H9 (cell line): Measurements from ENCODE around the gene BDH1. TPM values are rescaled to one million over a fixed set of nuclear protein-coding genes. Genes with fewer than 3 reads are reported as not detected.

Experiments
- DNase-seq: peaks from one replicate; pipeline ENCODE4 v3.0.0-alpha.2; 2017
- H2AFZ ChIP-seq: one replicate; pipeline ENCODE4 v1.6.1; 2013; ENCODE audit warnings: mild to moderate bottlenecking, low read length, control low read depth, moderate library complexity
- H2AK5ac ChIP-seq: 2 replicates; pipeline ENCODE4 v1.6.1; 2013; ENCODE audit warnings: low read length, control low read depth, mixed read lengths; ENCODE audit not compliant: insufficient read length
- H2BK120ac ChIP-seq: one replicate; pipeline ENCODE4 v1.6.1; 2013; ENCODE audit warnings: low read depth, mild to moderate bottlenecking, low read length, control low read depth, inconsistent platforms; ENCODE audit not compliant: poor library complexity, severe bottlenecking
- H2BK12ac ChIP-seq: 2 replicates; pipeline ENCODE4 v1.6.1; 2013; ENCODE audit warnings: low read length, control low read depth, mixed read lengths, low read depth; ENCODE audit not compliant: insufficient read length
- H2BK15ac ChIP-seq: 2 replicates; pipeline ENCODE4 v1.6.1; 2013; ENCODE audit warnings: low read depth, low read length, control low read depth
- H2BK20ac ChIP-seq: one replicate; pipeline ENCODE4 v1.6.1; 2013; ENCODE audit warnings: low read depth, mild to moderate bottlenecking, low read length, control low read depth, inconsistent platforms; ENCODE audit not compliant: poor library complexity, severe bottlenecking
- H2BK5ac ChIP-seq: 2 replicates; pipeline ENCODE4 v1.6.1; 2013; ENCODE audit warnings: low read length, control low read depth, mixed read lengths; ENCODE audit not compliant: insufficient read length
- H3K14ac ChIP-seq: 2 replicates; pipeline ENCODE4 v1.6.1; 2013; ENCODE audit warnings: low read length, control low read depth; ENCODE audit not compliant: insufficient read depth
- H3K18ac ChIP-seq: 2 replicates; pipeline ENCODE4 v1.6.1; 2013; ENCODE audit warnings: low read depth, mild to moderate bottlenecking, mixed read lengths, low read length, control low read depth; ENCODE audit not compliant: insufficient read length
- H3K23ac ChIP-seq: 2 replicates; pipeline ENCODE4 v1.6.1; 2013; ENCODE audit warnings: low read length, control low read depth, mixed read lengths, low read depth; ENCODE audit not compliant: insufficient read length
- H3K23me2 ChIP-seq: 2 replicates; pipeline ENCODE4 v1.6.1; 2013; ENCODE audit warnings: low read depth, mild to moderate bottlenecking, mixed read lengths, low read length, control low read depth; ENCODE audit not compliant: insufficient read length, poor library complexity, severe bottlenecking
- H3K27ac ChIP-seq: 2 replicates; pipeline ENCODE4 v1.5.1; 2013; ENCODE audit warnings: low read length, control low read depth, mixed read lengths, low read depth; ENCODE audit not compliant: insufficient read length
- H3K27me3 ChIP-seq: 2 replicates; pipeline ENCODE4 v1.6.1; 2013; ENCODE audit warnings: low read length, control low read depth, inconsistent platforms; ENCODE audit not compliant: insufficient read depth
- H3K4ac ChIP-seq: 2 replicates; pipeline ENCODE4 v1.6.1; 2013; ENCODE audit warnings: low read depth, mild to moderate bottlenecking, control low read depth, inconsistent platforms, low read length, moderate library complexity
- H3K4me1 ChIP-seq: 2 replicates; pipeline ENCODE4 v1.6.1; 2013; ENCODE audit warnings: low read length, control low read depth, inconsistent platforms; ENCODE audit not compliant: insufficient read depth
- H3K4me2 ChIP-seq: 2 replicates; pipeline ENCODE4 v1.6.1; 2013; ENCODE audit warnings: low read length, control low read depth, mixed read lengths; ENCODE audit not compliant: insufficient read length, insufficient read depth
- H3K56ac ChIP-seq: 2 replicates; pipeline ENCODE4 v1.6.1; 2013; ENCODE audit warnings: low read depth, mild to moderate bottlenecking, mixed read lengths, low read length, control low read depth; ENCODE audit not compliant: insufficient read length
- H3K79me1 ChIP-seq: 2 replicates; pipeline ENCODE4 v1.6.1; 2013; ENCODE audit warnings: low read depth, mild to moderate bottlenecking, moderate library complexity, low read length, control low read depth, inconsistent platforms; ENCODE audit not compliant: insufficient read depth, poor library complexity, severe bottlenecking
- H3K79me2 ChIP-seq: 2 replicates; pipeline ENCODE4 v1.6.1; 2013; ENCODE audit warnings: low read length, control low read depth, inconsistent platforms; ENCODE audit not compliant: insufficient read depth
- H3K9ac ChIP-seq: 2 replicates; pipeline ENCODE4 v1.6.1; 2013; ENCODE audit warnings: low read length, control low read depth, mixed read lengths; ENCODE audit not compliant: insufficient read length; ENCODE audit errors: extremely low read depth
- H3K9me3 ChIP-seq: one replicate; pipeline ENCODE4 v1.6.1; 2013; ENCODE audit warnings: low read depth, low read length, inconsistent platforms; ENCODE audit not compliant: control insufficient read depth
- H3T11ph ChIP-seq: one replicate; pipeline ENCODE4 v1.6.1; 2013; ENCODE audit warnings: mild to moderate bottlenecking, low read length, control low read depth, inconsistent platforms
- H4K20me1 ChIP-seq: one replicate; pipeline ENCODE4 v1.6.1; 2013; ENCODE audit not compliant: control insufficient read depth, insufficient read length, insufficient read depth
- H4K5ac ChIP-seq: 2 replicates; pipeline ENCODE4 v1.6.1; 2013; ENCODE audit warnings: low read depth, mild to moderate bottlenecking, mixed read lengths, low read length, control low read depth; ENCODE audit not compliant: insufficient read length
- H4K8ac ChIP-seq: replicated peaks from 2 replicates; pipeline ENCODE4 v1.6.1; 2013; ENCODE audit warnings: low read length, control low read depth, mixed read lengths, low read depth; ENCODE audit not compliant: insufficient read length
- H4K91ac ChIP-seq: 2 replicates; pipeline ENCODE4 v1.6.1; 2013; ENCODE audit warnings: low read depth, mild to moderate bottlenecking, moderate library complexity, mixed read lengths, low read length, control low read depth; ENCODE audit not compliant: insufficient read length
- H3K27ac Mint-ChIP-seq, 3 experiments: 2 replicates in 2 of 3; 3 replicates in 1 of 3; pipeline ENCODE4 v1.8.0; 2020 to 2021; ENCODE audit warnings: mixed read lengths in 3 of 3, mild to moderate bottlenecking in 1 of 3, moderate library complexity in 1 of 3
- H3K27me3 Mint-ChIP-seq: 2 replicates; pipeline ENCODE4 v1.8.0; 2021; ENCODE audit warnings: low read depth, mild to moderate bottlenecking, moderate library complexity, mixed read lengths
- H3K36me3 Mint-ChIP-seq, 3 experiments: 2 replicates in 2 of 3; 3 replicates in 1 of 3; pipeline ENCODE4 v1.8.0; 2020 to 2021; ENCODE audit warnings: low read depth in 3 of 3, mixed read lengths in 3 of 3; ENCODE audit not compliant: insufficient read depth in 1 of 3
- H3K4me1 Mint-ChIP-seq, 2 experiments: 2 replicates each; pipeline ENCODE4 v1.8.0; 2020; ENCODE audit warnings: mixed read lengths in 2 of 2
- H3K4me3 Mint-ChIP-seq, 2 experiments: 2 replicates in 1 of 2; 3 replicates in 1 of 2; pipeline ENCODE4 v1.8.0; 2020 to 2021; ENCODE audit warnings: mild to moderate bottlenecking in 2 of 2, mixed read lengths in 2 of 2, moderate library complexity in 1 of 2
- H3K9me3 Mint-ChIP-seq, 2 experiments: 2 replicates in 1 of 2; 3 replicates in 1 of 2; pipeline ENCODE4 v1.8.0; 2020; ENCODE audit warnings: mild to moderate bottlenecking in 2 of 2, mixed read lengths in 2 of 2, moderate library complexity in 1 of 2
- WGBS: extraction: QIAGEN DNeasy Blood & Tissue Kit; methylation state at CpG from one replicate; pipeline ENCODE4 v1.1.7; 2013; ENCODE audit warnings: missing lambda C conversion rate, low lambda C conversion rate, mixed read lengths; ENCODE audit not compliant: insufficient read length; ENCODE audit errors: extremely low coverage; 5-methylcytosine and 5-hydroxymethylcytosine counted together
- total RNA-seq: library from RNA; stranded (reverse); gene quantifications from 2 replicates; pipeline ENCODE4 v1.2.1, GENCODE V29; 2021
- TF ChIP-seq, protein P1 (sequence below): fragments of 200-600 bp; sonication (generic); conservative IDR thresholded peaks from 3 replicates; pipeline ENCODE4 v1.8.0; 2021; ENCODE audit warnings: antibody characterized with exemption, mild to moderate bottlenecking

The BDH1 gene
- total RNA-seq, 1 experiment from 2014 or later, result 23.8 TPM

- Histone ChIP-seq H2BK15ac (no peak overlapping the region), H3K56ac (no peak overlapping the region), H3K79me1 (no peaks in the 10 kb centered on the region), H2BK20ac (no peak overlapping the region), H2AK5ac (no peak overlapping the region), H3K4me1 (no peaks in the 10 kb centered on the region), H3K9me3 (no peaks in the 10 kb centered on the region), H2AFZ (no peak overlapping the region), H3K27ac (no peak overlapping the region), H2BK120ac (no peak overlapping the region), H3K27me3 (no peaks in the 10 kb centered on the region), H4K91ac (no peak overlapping the region), H4K8ac (no peak overlapping the region), H4K20me1 (no peaks in the 10 kb centered on the region), H3K79me2 (no peaks in the 10 kb centered on the region), H3K23me2 (no peaks in the 10 kb centered on the region), H3K4ac (no peak overlapping the region), H3T11ph (no peak overlapping the region), H3K18ac (no peak overlapping the region), H2BK5ac (no peak overlapping the region), H3K23ac (no peak overlapping the region), H3K9ac (no peak overlapping the region), H3K14ac (no peak overlapping the region), H3K4me2 (no peak overlapping the region), H4K5ac (no peak overlapping the region), H2BK12ac (no peak overlapping the region)
- Mint-ChIP-seq H3K36me3 (no peaks in the 10 kb centered on the region; a peak in 1 of 7 replicates), H3K27ac (peak overlapping the region in 1 of 3 experiments; percentile 7; a peak in 1 of 7 replicates), H3K27me3 (peaks cover 7% of the 10 kb centered on the region), H3K4me3 (no peak overlapping the region), H3K9me3 (no peaks in the 10 kb centered on the region), H3K4me1 (peaks cover 34 to 42% of the 10 kb centered on the region in 2 experiments)
- TF ChIP-seq, protein P1, sequence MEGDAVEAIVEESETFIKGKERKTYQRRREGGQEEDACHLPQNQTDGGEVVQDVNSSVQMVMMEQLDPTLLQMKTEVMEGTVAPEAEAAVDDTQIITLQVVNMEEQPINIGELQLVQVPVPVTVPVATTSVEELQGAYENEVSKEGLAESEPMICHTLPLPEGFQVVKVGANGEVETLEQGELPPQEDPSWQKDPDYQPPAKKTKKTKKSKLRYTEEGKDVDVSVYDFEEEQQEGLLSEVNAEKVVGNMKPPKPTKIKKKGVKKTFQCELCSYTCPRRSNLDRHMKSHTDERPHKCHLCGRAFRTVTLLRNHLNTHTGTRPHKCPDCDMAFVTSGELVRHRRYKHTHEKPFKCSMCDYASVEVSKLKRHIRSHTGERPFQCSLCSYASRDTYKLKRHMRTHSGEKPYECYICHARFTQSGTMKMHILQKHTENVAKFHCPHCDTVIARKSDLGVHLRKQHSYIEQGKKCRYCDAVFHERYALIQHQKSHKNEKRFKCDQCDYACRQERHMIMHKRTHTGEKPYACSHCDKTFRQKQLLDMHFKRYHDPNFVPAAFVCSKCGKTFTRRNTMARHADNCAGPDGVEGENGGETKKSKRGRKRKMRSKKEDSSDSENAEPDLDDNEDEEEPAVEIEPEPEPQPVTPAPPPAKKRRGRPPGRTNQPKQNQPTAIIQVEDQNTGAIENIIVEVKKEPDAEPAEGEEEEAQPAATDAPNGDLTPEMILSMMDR, result no peak
- no CpG with 5 or more reads among the region's 13 CpGs for WGBS
- DNase-seq, result no peak
Observed at GRCh38 chr3:197465197-197465995, 90.4 kb downstream of the BDH1 start.
